H1 (cell line): Measurements from ENCODE around the gene EFR3B. TPM values are rescaled to one million over a fixed set of nuclear protein-coding genes. Genes with fewer than 3 reads are reported as not detected.

ENCODE experiments used
- CTCF ChIA-PET: fragments of 300-600 bp; sonication (Branson Sonifier 250); formaldehyde crosslinking; loops from one replicate; lab custom pipeline; 2021; ENCODE audit not compliant: partially characterized antibody; lab: Charles Lee
- POLR2A ChIA-PET: fragments of 300-600 bp; sonication (Branson Sonifier 250); formaldehyde crosslinking; loops from one replicate; lab custom pipeline; 2021; ENCODE audit warnings: inconsistent platforms; ENCODE audit not compliant: partially characterized antibody; lab: Charles Lee
- DNase-seq, 2 experiments: peaks; one replicate each; pipeline versions ENCODE4 v3.0.0 to v3.0.0-alpha.2; 2010 to 2022; ENCODE audit warnings: low spot score in 2 of 2, low read depth in 1 of 2, mixed read lengths in 1 of 2
- FAIRE-seq: peaks from 2 replicates; lab custom pipeline; 2011; peaks lifted over from hg19 to GRCh38; lab: Jason Lieb, UNC
- H2AFZ ChIP-seq: 2 replicates; pipeline ENCODE4 v1.8.1; 2012; ENCODE audit warnings: low read length, inconsistent platforms
- H2AK5ac ChIP-seq: 2 replicates; pipeline ENCODE4 v1.6.1; 2013; ENCODE audit warnings: low read depth, low read length
- H2BK120ac ChIP-seq: replicated peaks from 2 replicates; pipeline ENCODE3; 2013; ENCODE audit warnings: low read depth, low read length, inconsistent platforms
- H2BK12ac ChIP-seq: 2 replicates; pipeline ENCODE4 v1.6.1; 2013; ENCODE audit warnings: low read depth, low read length
- H2BK15ac ChIP-seq: 2 replicates; pipeline ENCODE4 v1.6.1; 2013; ENCODE audit warnings: low read length
- H2BK20ac ChIP-seq: 2 replicates; pipeline ENCODE4 v1.6.1; 2013; ENCODE audit warnings: low read length
- H2BK5ac ChIP-seq: 2 replicates; pipeline ENCODE4 v1.6.1; 2013; ENCODE audit warnings: low read depth, low read length
- H3K14ac ChIP-seq: 2 replicates; pipeline ENCODE4 v1.6.1; 2013; ENCODE audit warnings: inconsistent platforms; ENCODE audit not compliant: insufficient read length
- H3K18ac ChIP-seq: 2 replicates; pipeline ENCODE4 v1.6.1; 2013; ENCODE audit warnings: low read length; ENCODE audit errors: extremely low read depth
- H3K23ac ChIP-seq: 2 replicates; pipeline ENCODE4 v1.6.1; 2013; ENCODE audit warnings: inconsistent platforms; ENCODE audit not compliant: insufficient read length
- H3K23me2 ChIP-seq: 2 replicates; pipeline ENCODE4 v1.6.1; 2013; ENCODE audit warnings: low read depth, low read length
- H3K27ac ChIP-seq: 2 replicates; pipeline ENCODE4 v1.6.1; 2011; ENCODE audit warnings: low read depth, low read length, inconsistent platforms
- H3K27me3 ChIP-seq, 4 experiments: replicated peaks in 1 of 4; 1 replicate in 1 of 4; 2 replicates in 3 of 4; pipeline versions ENCODE4 v1.6.1 to v1.8.1; 2011 to 2013; ENCODE audit warnings: low read length in 3 of 4, mild to moderate bottlenecking in 3 of 4, inconsistent platforms in 2 of 4, mixed read lengths in 2 of 4, moderate library complexity in 1 of 4; ENCODE audit not compliant: control insufficient read depth in 3 of 4, insufficient read depth in 3 of 4; ENCODE audit errors: extremely low read depth in 1 of 4
- H3K36me3 ChIP-seq, 4 experiments: 2 replicates each; pipeline versions ENCODE4 v1.6.1 to v1.8.1; 2011 to 2013; ENCODE audit warnings: mild to moderate bottlenecking in 4 of 4, low read length in 3 of 4, moderate library complexity in 2 of 4, control low read depth in 1 of 4, inconsistent platforms in 1 of 4; ENCODE audit not compliant: insufficient read depth in 4 of 4, control insufficient read depth in 2 of 4
- H3K4ac ChIP-seq: replicated peaks from 2 replicates; pipeline ENCODE3; 2013; ENCODE audit warnings: low read length, low read depth, mixed read lengths, inconsistent platforms; ENCODE audit not compliant: insufficient read length
- H3K4me1 ChIP-seq, 4 experiments: replicated peaks in 1 of 4; 1 replicate in 1 of 4; 2 replicates in 3 of 4; pipeline versions ENCODE4 v1.6.1 to v1.8.1; 2011 to 2013; ENCODE audit warnings: low read length in 3 of 4, inconsistent platforms in 2 of 4, mixed read lengths in 1 of 4; ENCODE audit not compliant: insufficient read depth in 4 of 4, control insufficient read depth in 3 of 4
- H3K4me2 ChIP-seq, 2 experiments: 2 replicates each; pipeline versions ENCODE4 v1.6.1 to v1.8.1; 2011 to 2013; ENCODE audit warnings: low read depth in 2 of 2, low read length in 2 of 2, control low read depth in 1 of 2, inconsistent platforms in 1 of 2, mild to moderate bottlenecking in 1 of 2; ENCODE audit not compliant: insufficient read depth in 1 of 2
- H3K4me3 ChIP-seq, 4 experiments: fragments of 200-600, 300-600 bp in 1 of 4; sonication (generic), shearing (Covaris generic), sonication (Bioruptor Twin) in 1 of 4; 2 replicates each; pipeline versions ENCODE4 v1.5.1 to v1.8.1; 2011 to 2016; ENCODE audit warnings: low read length in 4 of 4, low read depth in 3 of 4, control low read depth in 2 of 4, inconsistent platforms in 2 of 4, mild to moderate bottlenecking in 2 of 4, mixed read lengths in 1 of 4, moderate library complexity in 1 of 4; ENCODE audit not compliant: insufficient read depth in 2 of 4; ENCODE audit errors: extremely low read depth in 1 of 4
- H3K56ac ChIP-seq: replicated peaks from 2 replicates; pipeline ENCODE3; 2013; ENCODE audit warnings: low read depth, mild to moderate bottlenecking, mixed read lengths, low read length, inconsistent platforms; ENCODE audit not compliant: insufficient read length
- H3K79me1 ChIP-seq: 2 replicates; pipeline ENCODE4 v1.6.1; 2013; ENCODE audit warnings: low read depth, low read length, control low read depth
- H3K79me2 ChIP-seq, 2 experiments: 2 replicates each; pipeline versions ENCODE4 v1.6.1 to v1.8.1; 2012 to 2013; ENCODE audit warnings: low read length in 2 of 2, mild to moderate bottlenecking in 2 of 2, inconsistent platforms in 1 of 2; ENCODE audit not compliant: insufficient read depth in 2 of 2, control insufficient read depth in 1 of 2
- H3K9ac ChIP-seq, 4 experiments: replicated peaks in 1 of 4; 1 replicate in 1 of 4; 2 replicates in 3 of 4; pipeline versions ENCODE4 v1.6.1 to v1.8.1; 2011 to 2013; ENCODE audit warnings: low read depth in 3 of 4, low read length in 3 of 4, control low read depth in 2 of 4, mild to moderate bottlenecking in 2 of 4, moderate library complexity in 2 of 4, inconsistent platforms in 1 of 4; ENCODE audit errors: extremely low read depth in 1 of 4
- H3K9me3 ChIP-seq, 2 experiments: 2 replicates each; pipeline versions ENCODE4 v1.6.1 to v1.8.1; 2012 to 2013; ENCODE audit warnings: mild to moderate bottlenecking in 2 of 2, moderate library complexity in 2 of 2, control low read depth in 1 of 2, inconsistent platforms in 1 of 2, low read depth in 1 of 2, low read length in 1 of 2, mixed read lengths in 1 of 2; ENCODE audit not compliant: insufficient read depth in 2 of 2
- H4K20me1 ChIP-seq, 2 experiments: replicated peaks in 1 of 2; 2 replicates each; pipeline versions ENCODE3 to v1.8.1; 2011 to 2013; ENCODE audit warnings: inconsistent platforms in 2 of 2, low read length in 2 of 2, mild to moderate bottlenecking in 1 of 2; ENCODE audit not compliant: insufficient read depth in 2 of 2, control insufficient read depth in 1 of 2
- H4K5ac ChIP-seq: 2 replicates; pipeline ENCODE4 v1.6.1; 2013; ENCODE audit warnings: low read length, low read depth, mixed read lengths, inconsistent platforms; ENCODE audit not compliant: insufficient read length
- H4K8ac ChIP-seq: 2 replicates; pipeline ENCODE4 v1.8.0; 2013; ENCODE audit warnings: mild to moderate bottlenecking, moderate library complexity, low read length, inconsistent platforms; ENCODE audit not compliant: insufficient read depth; ENCODE audit errors: extremely low read depth
- H4K91ac ChIP-seq: replicated peaks from 2 replicates; pipeline ENCODE3; 2013; ENCODE audit warnings: low read length, mixed read lengths, inconsistent platforms; ENCODE audit not compliant: insufficient read length
- CBX8 ChIP-seq: fragments of 300-800, 300-1000 bp; sonication (generic); IDR thresholded peaks from 2 replicates; pipeline ENCODE4 v1.7.1; 2016; ENCODE audit warnings: low read depth, low read length, borderline replicate concordance
- EGR1 ChIP-seq: IDR thresholded peaks from 2 replicates; pipeline ENCODE4 v1.6.1; 2011; ENCODE audit warnings: low read depth, low read length, borderline replicate concordance
- GABPA ChIP-seq: IDR thresholded peaks from 2 replicates; pipeline ENCODE4 v1.6.1; 2011; ENCODE audit warnings: mild to moderate bottlenecking, low read length, moderate library complexity, borderline replicate concordance; ENCODE audit not compliant: insufficient read depth
- JUND ChIP-seq: IDR thresholded peaks from 2 replicates; pipeline ENCODE4 v1.6.1; 2011; ENCODE audit warnings: mild to moderate bottlenecking, improper control_type of control experiment, low read length
- KDM1A ChIP-seq: fragments of 200-600, 300-600 bp; sonication (generic); IDR thresholded peaks from 2 replicates; pipeline ENCODE4 v1.7.1; 2016; ENCODE audit warnings: mild to moderate bottlenecking, low read length, borderline replicate concordance
- KDM4A ChIP-seq: IDR thresholded peaks from one replicate; pipeline ENCODE4 v1.7.1; 2012; ENCODE audit warnings: low read depth, mild to moderate bottlenecking, moderate library complexity, low read length, inconsistent platforms; ENCODE audit not compliant: severe bottlenecking
- NRF1 ChIP-seq: IDR thresholded peaks from 2 replicates; pipeline ENCODE4 v1.6.1; 2011; ENCODE audit warnings: mild to moderate bottlenecking, low read depth, low read length, improper control_type of control experiment
- PHF8 ChIP-seq: fragments of 200-600 bp; sonication (generic); conservative IDR thresholded peaks from 2 replicates; pipeline ENCODE4 v1.7.1; 2012; ENCODE audit warnings: low read depth, mild to moderate bottlenecking, inconsistent platforms, low read length, moderate library complexity
- RAD21 ChIP-seq, 2 experiments: IDR thresholded peaks in 1 of 2; conservative IDR thresholded peaks in 1 of 2; 2 replicates each; pipeline ENCODE4 v1.6.1; 2011; ENCODE audit warnings: low read depth in 2 of 2, low read length in 2 of 2, improper control_type of control experiment in 1 of 2, inconsistent platforms in 1 of 2, mild to moderate bottlenecking in 1 of 2, moderate library complexity in 1 of 2
- SIRT6 ChIP-seq: IDR thresholded peaks from one replicate; pipeline ENCODE4 v1.7.1; 2012; ENCODE audit warnings: low read length, inconsistent platforms
- SUZ12 ChIP-seq: fragments of 200-600 bp; sonication (generic); IDR thresholded peaks from 2 replicates; pipeline ENCODE4 v1.6.1; 2012; ENCODE audit warnings: mild to moderate bottlenecking, inconsistent platforms, low read length, moderate library complexity, mixed read lengths
- TAF7 ChIP-seq: optimal IDR thresholded peaks from 2 replicates; pipeline ENCODE3; 2011; ENCODE audit warnings: low read depth, mild to moderate bottlenecking, inconsistent platforms, low read length, moderate library complexity, borderline replicate concordance
- YY1 ChIP-seq: IDR thresholded peaks from 2 replicates; pipeline ENCODE4 v1.6.1; 2011; ENCODE audit warnings: low read depth, mild to moderate bottlenecking, low read length
- ZNF274 ChIP-seq: IDR thresholded peaks from 2 replicates; pipeline ENCODE4 v1.7.0; 2012; ENCODE audit warnings: low read length, borderline replicate concordance; ENCODE audit errors: extremely low read depth
- WGBS, 2 experiments: shearing (Covaris generic) in 1 of 2; methylation state at CpG; one replicate each; pipeline versions ENCODE4 v1.1.6 to v1.1.7; 2013 to 2015; ENCODE audit warnings: low lambda C conversion rate in 2 of 2, mixed read lengths in 2 of 2, inconsistent platforms in 1 of 2, low coverage in 1 of 2, missing lambda C conversion rate in 1 of 2; ENCODE audit not compliant: insufficient replicate concordance in 2 of 2, insufficient coverage in 1 of 2, insufficient read length in 1 of 2; ENCODE audit errors: extremely low coverage in 1 of 2, missing lambda C conversion rate in 1 of 2; 5-methylcytosine and 5-hydroxymethylcytosine counted together
- polyA plus RNA-seq, 7 experiments: library from polyadenylated mRNA; depleted of rRNA in 3 of 7; stranded (reverse) in 5 of 7; unstranded in 2 of 7; fragments of >200 nt in 5 of 7; fragments of 200-250 nt in 2 of 7; gene quantifications; 1 replicate in 5 of 7; 2 replicates in 1 of 7; 4 replicates in 1 of 7; pipeline versions ENCODE4 v1.2.1 to v1.2.3, GENCODE V29; 2011 to 2013; ENCODE audit warnings: missing spikeins in 2 of 7, mixed read lengths in 2 of 7
- total RNA-seq: library from RNA; stranded (reverse); fragmentation: NEBNext Ultra II Directional; extraction: Animal tissue kit (Norgen Biotek cat#: 25700); gene quantifications from 2 replicates; pipeline ENCODE4 v1.2.1, GENCODE V29; 2021

The EFR3B gene
- total and polyA plus RNA-seq, 2 of the 8 experiments (the other 6 are each of a cell fraction or from before 2014, with no cell fraction given), result 3.4 to 9.6 TPM

- no peak overlapping the region for H3K18ac ChIP-seq
- DNase-seq (no peak), FAIRE-seq (no peak)
- no peak overlapping the region for H3K27ac ChIP-seq
- H4K20me1 ChIP-seq, result no peaks in the 10 kb centered on the region
- H2BK120ac ChIP-seq, result no peak overlapping the region
- H3K9ac ChIP-seq, result no peak overlapping the region
- no peak overlapping the region for H2BK20ac ChIP-seq
- CTCF ChIA-PET, result interaction anchor here (0.6 to 1.2 kb wide), 3 partner anchors 12 to 206 kb away, joined by 3 to 4 read pairs (median 3); no protein-coding TSS in a partner anchor
- no peaks in the 10 kb centered on the region for H3K23me2 ChIP-seq
- WGBS, 2 experiments, result 90% methylated on average over 6 of the region's 6 CpGs; no CpG with 5 or more reads in 1 of the 2 experiments
- no peak overlapping the region for H2BK5ac ChIP-seq
- no peaks in the 10 kb centered on the region for H3K79me2 ChIP-seq
- H4K8ac ChIP-seq, result no peak overlapping the region
- H3K4me1 ChIP-seq, result no peaks in the 10 kb centered on the region
- H2BK15ac ChIP-seq, result no peak overlapping the region
- no peak overlapping the region for H3K14ac ChIP-seq
- H3K23ac ChIP-seq, result no peak overlapping the region
- POLR2A ChIA-PET, result no interaction called here
- peaks cover 0 to 2% (median 0%) of the 10 kb centered on the region in 4 experiments; a peak in 2 of 8 replicates for H3K36me3 ChIP-seq
- no peak overlapping the region for H4K91ac ChIP-seq
- H2BK12ac ChIP-seq, result no peak overlapping the region
- H3K79me1 ChIP-seq, result no peaks in the 10 kb centered on the region
- no peak overlapping the region for H3K4me2 ChIP-seq
- H3K9me3 ChIP-seq, result no peaks in the 10 kb centered on the region
- no peak overlapping the region for H2AFZ ChIP-seq
- H4K5ac ChIP-seq, result no peak overlapping the region
- no peak overlapping the region for H3K4ac ChIP-seq
- no peaks in the 10 kb centered on the region for H3K27me3 ChIP-seq
- no peak overlapping the region for H3K56ac ChIP-seq
- no peak overlapping the region for H2AK5ac ChIP-seq
- H3K4me3 ChIP-seq, result no peak overlapping the region
- TF ChIP-seq JUND (no peak), TAF7 (no peak), KDM1A (no peak), PHF8 (no peak), ZNF274 (no peak), EGR1 (no peak), SUZ12 (no peak), RAD21 (IDR thresholded peaks at IDR 0.05 in 1 of 2, conservative IDR thresholded peaks at IDR 0.05 in 1 of 2; ENCODE audit: low read depth in 2 of 2, low read length in 2 of 2) (no peak), CBX8 (no peak), KDM4A (no peak), YY1 (no peak), GABPA (no peak), NRF1 (no peak), SIRT6 (no peak)
These were observed 107.8 kb downstream of the EFR3B start for GRCh38 chr2:25149646-25150045.
